ENCODE measurements around the gene BTN3A1.

BTN3A1 gene

GRCh38 chr6:26439151-26440125 is 37.4 kb downstream of the BTN3A1 start:
- DNase-seq (ENCODE audit: low read depth) = no peak
- H3K4me3 ChIP-seq (ENCODE audit: low read depth, low read length) = peak overlapping the region; percentile 94
- no peak for TF ChIP-seq CTCF (IDR thresholded peaks at IDR 0.05; ENCODE audit: insufficient read depth, low read depth, low read length, missing control alignments)

- no peak for TF ChIP-seq CTCF (IDR thresholded peaks at IDR 0.05; ENCODE audit: insufficient read depth, low read depth, low read length, missing control alignments)
- H3K4me3 ChIP-seq (ENCODE audit: low read depth, low read length) = peak overlapping the region; percentile 94
- no peak for DNase-seq (ENCODE audit: low read depth)
Observed at GRCh38 chr6:26440977-26441358, 38.9 kb downstream of the BTN3A1 start.

- TF ChIP-seq CTCF (IDR thresholded peaks at IDR 0.05; ENCODE audit: insufficient read depth, low read depth, low read length, missing control alignments) = no peak
- no peak for DNase-seq (ENCODE audit: low read depth)
- H3K4me3 ChIP-seq (ENCODE audit: low read depth, low read length) = peak overlapping the region; percentile 94
Observed at GRCh38 chr6:26441977-26442376, 39.9 kb downstream of the BTN3A1 start.

- TF ChIP-seq CTCF (IDR thresholded peaks at IDR 0.05; ENCODE audit: insufficient read depth, low read depth, low read length, missing control alignments) = no peak
- H3K4me3 ChIP-seq (ENCODE audit: low read depth, low read length) = no peak overlapping the region
- DNase-seq (ENCODE audit: low read depth) = peak; percentile 92
Observed at GRCh38 chr6:26445934-26446667, 44.0 kb downstream of the BTN3A1 start.

GRCh38 chr6:26447257-26447656 is 45.2 kb downstream of the BTN3A1 start:
- H3K4me3 ChIP-seq (ENCODE audit: low read depth, low read length) = no peak overlapping the region
- no peak for DNase-seq (ENCODE audit: low read depth)
- TF ChIP-seq CTCF (IDR thresholded peaks at IDR 0.05; ENCODE audit: insufficient read depth, low read depth, low read length, missing control alignments) = no peak

- TF ChIP-seq CTCF (IDR thresholded peaks at IDR 0.05; ENCODE audit: insufficient read depth, low read depth, low read length, missing control alignments) = no peak
- no peak for DNase-seq (ENCODE audit: low read depth)
- H3K4me3 ChIP-seq (ENCODE audit: low read depth, low read length) = no peak overlapping the region
Observed at GRCh38 chr6:26450240-26450639, 48.2 kb downstream of the BTN3A1 start.

Data from GM12865 (cell line).